Gastrocnemius medialis (tissue), 4 donors: Measurements from ENCODE around the gene PCDH9.

Experiments
- POLR2A ChIP-seq, 2 donors: fragments of 450-650 bp; IDR thresholded peaks; one replicate each; pipeline ENCODE4 v1.6.1; 2017; ENCODE audit warnings: antibody characterized with exemption in 2 of 2, mild to moderate bottlenecking in 2 of 2, moderate library complexity in 2 of 2
- TF ChIP-seq, protein P1 (sequence below), 5 experiments: fragments of 450-650 bp in 3 of 5; fragments of 200-600 bp in 2 of 5; sonication (generic) in 2 of 5; IDR thresholded peaks in 4 of 5; conservative IDR thresholded peaks in 1 of 5; 1 replicate in 4 of 5; 2 replicates in 1 of 5; pipeline ENCODE4 v1.5.1; 2016 to 2019; ENCODE audit warnings: antibody characterized with exemption in 5 of 5, mild to moderate bottlenecking in 3 of 5, moderate library complexity in 3 of 5

- TF ChIP-seq POLR2A (IDR thresholded peaks at IDR 0.05), result no peak
- TF ChIP-seq, protein P1, sequence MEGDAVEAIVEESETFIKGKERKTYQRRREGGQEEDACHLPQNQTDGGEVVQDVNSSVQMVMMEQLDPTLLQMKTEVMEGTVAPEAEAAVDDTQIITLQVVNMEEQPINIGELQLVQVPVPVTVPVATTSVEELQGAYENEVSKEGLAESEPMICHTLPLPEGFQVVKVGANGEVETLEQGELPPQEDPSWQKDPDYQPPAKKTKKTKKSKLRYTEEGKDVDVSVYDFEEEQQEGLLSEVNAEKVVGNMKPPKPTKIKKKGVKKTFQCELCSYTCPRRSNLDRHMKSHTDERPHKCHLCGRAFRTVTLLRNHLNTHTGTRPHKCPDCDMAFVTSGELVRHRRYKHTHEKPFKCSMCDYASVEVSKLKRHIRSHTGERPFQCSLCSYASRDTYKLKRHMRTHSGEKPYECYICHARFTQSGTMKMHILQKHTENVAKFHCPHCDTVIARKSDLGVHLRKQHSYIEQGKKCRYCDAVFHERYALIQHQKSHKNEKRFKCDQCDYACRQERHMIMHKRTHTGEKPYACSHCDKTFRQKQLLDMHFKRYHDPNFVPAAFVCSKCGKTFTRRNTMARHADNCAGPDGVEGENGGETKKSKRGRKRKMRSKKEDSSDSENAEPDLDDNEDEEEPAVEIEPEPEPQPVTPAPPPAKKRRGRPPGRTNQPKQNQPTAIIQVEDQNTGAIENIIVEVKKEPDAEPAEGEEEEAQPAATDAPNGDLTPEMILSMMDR (IDR thresholded peaks at IDR 0.05 in 4 of 5, conservative IDR thresholded peaks at IDR 0.05 in 1 of 5), result no peak
Measured at GRCh38 chr13:67018775-67019174, 211.4 kb downstream of the PCDH9 start.
